A204.1 (cell line): ENCODE measurements around the gene YTHDC2.
A peak's percentile ranks its signal among the peaks of the same experiment; 100 is the strongest.

ENCODE experiments used
- FAIRE-seq: peaks from 2 replicates; lab custom pipeline; 2012; peaks lifted over from hg19 to GRCh38; lab: Jason Lieb, UNC

The YTHDC2 gene

GRCh38 chr5:113513384-113514288, at the start of gene YTHDC2:
YTHDC2 (plus strand) TSS chr5:113513694; CDS start chr5:113513896, 202 bp downstream.
- FAIRE-seq: peak; percentile 54

GRCh38 chr5:113474100-113474728, 39.3 kb upstream of the YTHDC2 start:
- FAIRE-seq: no peak

GRCh38 chr5:113478691-113479090, 34.8 kb upstream of the YTHDC2 start:
- no peak for FAIRE-seq

GRCh38 chr5:113480243-113480642, 33.3 kb upstream of the YTHDC2 start:
- FAIRE-seq: no peak

- no peak for FAIRE-seq
These were observed 26.1 kb upstream of the YTHDC2 start for GRCh38 chr5:113487416-113487780.

GRCh38 chr5:113487781-113488644, 25.5 kb upstream of the YTHDC2 start, which contains the start of gene MCC:
MCC (minus strand) TSS chr5:113488453.
- FAIRE-seq: no peak

GRCh38 chr5:113488645-113489184, 24.8 kb upstream of the YTHDC2 start:
- FAIRE-seq: no peak

- FAIRE-seq: no peak
These were observed 24.2 kb upstream of the YTHDC2 start for GRCh38 chr5:113489299-113489698.

- FAIRE-seq: no peak
These were observed 23.2 kb upstream of the YTHDC2 start for GRCh38 chr5:113490317-113490716.

GRCh38 chr5:113491022-113491421, 22.5 kb upstream of the YTHDC2 start:
- FAIRE-seq: no peak

GRCh38 chr5:113493446-113493845, 20.0 kb upstream of the YTHDC2 start:
- FAIRE-seq: no peak

- FAIRE-seq: no peak
These were observed 18.1 kb upstream of the YTHDC2 start for GRCh38 chr5:113495422-113495841.

- FAIRE-seq: no peak
These were observed 11.4 kb upstream of the YTHDC2 start for GRCh38 chr5:113502073-113502472.

GRCh38 chr5:113503146-113503545, 10.3 kb upstream of the YTHDC2 start:
- no peak for FAIRE-seq

GRCh38 chr5:113505181-113505580, 8.3 kb upstream of the YTHDC2 start:
- FAIRE-seq: no peak

GRCh38 chr5:113507601-113508000, 5.9 kb upstream of the YTHDC2 start:
- FAIRE-seq: no peak

- no peak for FAIRE-seq
These were observed 4.7 kb upstream of the YTHDC2 start for GRCh38 chr5:113508756-113509155.

- peak; percentile 91 for FAIRE-seq
These were observed 2.5 kb upstream of the YTHDC2 start for GRCh38 chr5:113510836-113511451.

- FAIRE-seq: no peak
These were observed 1.2 kb upstream of the YTHDC2 start for GRCh38 chr5:113512341-113512740.

- FAIRE-seq: no peak
These were observed 768 bp downstream of the YTHDC2 start for GRCh38 chr5:113514289-113514635.

GRCh38 chr5:113518884-113519283, 5.4 kb downstream of the YTHDC2 start:
- no peak for FAIRE-seq

- no peak for FAIRE-seq
These were observed 5.9 kb downstream of the YTHDC2 start for GRCh38 chr5:113519412-113519811.
